Uterus (tissue), 4 donors: Measurements from ENCODE around the gene ATAD3B. TPM values are rescaled to one million over a fixed set of nuclear protein-coding genes. Genes with fewer than 3 reads are reported as not detected.

Experiments used
- DNase-seq, 2 donors: peaks; one replicate each; pipeline ENCODE4 v3.0.0-alpha.2; 2019 to 2020
- H3K27ac ChIP-seq, 2 donors: fragments of 200-600 bp; sonication (generic); 1 replicate in 1 of 2; 2 replicates in 1 of 2; pipeline ENCODE4 v1.5.1; 2016 to 2018
- H3K27me3 ChIP-seq, 2 donors: fragments of 200-600 bp; sonication (generic); one replicate each; pipeline ENCODE4 v1.5.1; 2018 to 2019; ENCODE audit warnings: control low read depth in 1 of 2
- H3K36me3 ChIP-seq, 2 donors: fragments of 200-600 bp; sonication (generic); one replicate each; pipeline ENCODE4 v1.5.1; 2019; ENCODE audit warnings: control low read depth in 1 of 2
- H3K4me1 ChIP-seq, 2 donors: fragments of 200-600 bp; sonication (generic); one replicate each; pipeline ENCODE4 v1.5.1; 2018 to 2019; ENCODE audit warnings: control low read depth in 1 of 2
- H3K4me3 ChIP-seq, 2 donors: fragments of 200-600 bp; sonication (generic); 1 replicate in 1 of 2; 2 replicates in 1 of 2; pipeline ENCODE4 v1.5.1; 2018 to 2019; ENCODE audit warnings: mild to moderate bottlenecking in 1 of 2
- H3K9me3 ChIP-seq, 2 donors: fragments of 200-600 bp; sonication (generic); one replicate each; pipeline ENCODE4 v1.5.1; 2019; ENCODE audit warnings: control low read depth in 1 of 2
- CTCF ChIP-seq, 4 experiments: fragments of 200-600 bp in 2 of 4; fragments of 450-650 bp in 2 of 4; sonication (generic) in 2 of 4; IDR thresholded peaks; one replicate each; pipeline ENCODE4 v1.5.1; 2016 to 2019; ENCODE audit warnings: antibody characterized with exemption in 4 of 4, mild to moderate bottlenecking in 2 of 4, moderate library complexity in 1 of 4
- POLR2A ChIP-seq, 2 donors: fragments of 450-650 bp; IDR thresholded peaks; one replicate each; pipeline ENCODE4 v1.6.1; 2016; ENCODE audit warnings: antibody characterized with exemption in 2 of 2, mild to moderate bottlenecking in 1 of 2, moderate library complexity in 1 of 2
- intact Hi-C: fragments of 100-400 bp; cut with DNase I; formaldehyde crosslinking; loops from one replicate; pipeline ENCODE4 v1.15.1; 2023; ENCODE audit warnings: low total_unique reads
- total RNA-seq, 4 donors: library from RNA; depleted of rRNA in 3 of 4; stranded (reverse); fragments of >200 nt in 3 of 4; gene quantifications; one replicate each; pipeline versions ENCODE4 v1.1.0 to v1.2.4, GENCODE V29; 2014 to 2023
- donor health status: DM: yes; HTN: yes; CAD: no.

Gene ATAD3B
- total RNA-seq, 4 donors from 2014 or later: 2.1 to 20.5 (median 17.8) TPM

- TF ChIP-seq CTCF (IDR thresholded peaks at IDR 0.05) (no peak), POLR2A (IDR thresholded peaks at IDR 0.05) (no peak)
- no peak overlapping the region for H3K4me3 ChIP-seq
- H3K9me3 ChIP-seq: no peaks in the 10 kb centered on the region
- no peaks in the 10 kb centered on the region for H3K36me3 ChIP-seq
- intact Hi-C loops: no loop called here
- DNase-seq: no peak
- no peak overlapping the region for H3K27ac ChIP-seq
- peaks cover 0 to 7% of the 10 kb centered on the region in 2 donors for H3K4me1 ChIP-seq
- no peaks in the 10 kb centered on the region for H3K27me3 ChIP-seq
These were observed 66.2 kb downstream of the ATAD3B start for GRCh38 chr1:1537626-1538250.

DNA sequence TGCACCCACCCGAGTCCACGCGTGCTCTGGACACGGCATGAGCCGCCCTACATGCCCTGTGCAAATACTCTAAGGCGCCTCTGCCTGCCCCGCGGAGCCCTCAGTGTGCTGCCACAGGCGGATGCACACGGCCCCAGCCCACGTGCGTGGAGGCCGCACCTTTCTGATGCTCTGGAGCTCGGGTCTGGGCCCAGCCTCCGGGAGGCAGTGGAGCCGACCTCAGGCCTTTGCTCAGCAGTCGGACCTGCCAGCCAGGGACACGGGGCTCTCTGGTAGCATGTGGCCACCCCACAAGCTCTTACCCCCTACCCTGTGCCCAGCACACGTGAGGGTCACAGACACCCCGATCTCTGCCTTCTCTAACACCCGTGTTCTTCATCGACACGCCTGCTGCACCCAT is 66.8 kb downstream of the ATAD3B start:
- Histone ChIP-seq H3K9me3 (no peaks in the 10 kb centered on the region), H3K4me3 (no peak overlapping the region), H3K27me3 (no peaks in the 10 kb centered on the region), H3K27ac (no peak overlapping the region), H3K4me1 (peaks cover 0 to 7% of the 10 kb centered on the region in 2 donors), H3K36me3 (no peaks in the 10 kb centered on the region)
- intact Hi-C loops: no loop called here
- TF ChIP-seq CTCF (IDR thresholded peaks at IDR 0.05): no peak
- no peak for TF ChIP-seq POLR2A (IDR thresholded peaks at IDR 0.05)
- no peak for DNase-seq

DNA sequence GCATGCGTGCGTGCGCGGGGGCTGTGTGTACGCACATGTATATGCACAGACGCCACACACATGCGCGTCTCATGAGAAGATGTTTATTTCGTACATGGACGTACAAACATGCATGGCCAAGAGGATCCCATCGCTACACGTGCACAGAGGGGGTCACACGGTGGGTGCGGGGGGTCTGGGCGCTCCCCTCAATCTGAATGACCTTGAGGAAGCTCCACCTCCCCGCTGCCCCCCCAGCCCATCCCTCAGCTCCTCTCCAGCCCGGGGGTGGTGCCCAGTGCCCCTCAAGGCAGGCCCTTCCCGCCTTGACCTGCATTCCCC is 67.4 kb downstream of the ATAD3B start:
- Histone ChIP-seq H3K36me3 (no peaks in the 10 kb centered on the region), H3K9me3 (no peaks in the 10 kb centered on the region), H3K27me3 (no peaks in the 10 kb centered on the region), H3K27ac (peak overlapping the region in 1 of 2 donors; percentile 83), H3K4me3 (peak overlapping the region in 1 of 2 donors; percentile 68), H3K4me1 (peaks cover 0 to 7% of the 10 kb centered on the region in 2 donors)
- no peak for TF ChIP-seq CTCF (IDR thresholded peaks at IDR 0.05)
- intact Hi-C loops: no loop called here
- no peak for DNase-seq

- Histone ChIP-seq H3K27me3 (no peaks in the 10 kb centered on the region), H3K9me3 (no peaks in the 10 kb centered on the region), H3K4me3 (peak overlapping the region; percentile 52 to 68), H3K36me3 (no peaks in the 10 kb centered on the region), H3K4me1 (peaks cover 0 to 7% of the 10 kb centered on the region in 2 donors), H3K27ac (peak overlapping the region; percentile 76 to 83)
- peak; percentile 49 to 54 for DNase-seq
- no peak for TF ChIP-seq POLR2A (IDR thresholded peaks at IDR 0.05)
- no peak for TF ChIP-seq CTCF (IDR thresholded peaks at IDR 0.05)
- intact Hi-C loops: no loop called here
These were observed 67.9 kb downstream of the ATAD3B start for GRCh38 chr1:1539310-1540089.

- Histone ChIP-seq H3K4me1 (peaks cover 0 to 7% of the 10 kb centered on the region in 2 donors), H3K27ac (peak within 1 kb of the TSS; percentile 76 to 83), H3K4me3 (peak within 1 kb of the TSS; percentile 52 to 68), H3K36me3 (no peaks in the 10 kb centered on the region), H3K27me3 (no peaks in the 10 kb centered on the region), H3K9me3 (no peaks in the 10 kb centered on the region)
- TF ChIP-seq POLR2A (IDR thresholded peaks at IDR 0.05): peak in 1 of 2 donors; percentile 14
- no peak for TF ChIP-seq CTCF (IDR thresholded peaks at IDR 0.05)
- intact Hi-C loops: no loop called here
- peak; percentile 82 to 85 for DNase-seq
These were observed 68.7 kb downstream of the ATAD3B start, which contains the start of gene TMEM240 for GRCh38 chr1:1540090-1540817. TMEM240 (minus strand) TSS chr1:1540624; CDS start chr1:1540346, 278 bp downstream.
